ENCODE measurements around the gene PLEKHA6.

PLEKHA6 gene

DNA sequence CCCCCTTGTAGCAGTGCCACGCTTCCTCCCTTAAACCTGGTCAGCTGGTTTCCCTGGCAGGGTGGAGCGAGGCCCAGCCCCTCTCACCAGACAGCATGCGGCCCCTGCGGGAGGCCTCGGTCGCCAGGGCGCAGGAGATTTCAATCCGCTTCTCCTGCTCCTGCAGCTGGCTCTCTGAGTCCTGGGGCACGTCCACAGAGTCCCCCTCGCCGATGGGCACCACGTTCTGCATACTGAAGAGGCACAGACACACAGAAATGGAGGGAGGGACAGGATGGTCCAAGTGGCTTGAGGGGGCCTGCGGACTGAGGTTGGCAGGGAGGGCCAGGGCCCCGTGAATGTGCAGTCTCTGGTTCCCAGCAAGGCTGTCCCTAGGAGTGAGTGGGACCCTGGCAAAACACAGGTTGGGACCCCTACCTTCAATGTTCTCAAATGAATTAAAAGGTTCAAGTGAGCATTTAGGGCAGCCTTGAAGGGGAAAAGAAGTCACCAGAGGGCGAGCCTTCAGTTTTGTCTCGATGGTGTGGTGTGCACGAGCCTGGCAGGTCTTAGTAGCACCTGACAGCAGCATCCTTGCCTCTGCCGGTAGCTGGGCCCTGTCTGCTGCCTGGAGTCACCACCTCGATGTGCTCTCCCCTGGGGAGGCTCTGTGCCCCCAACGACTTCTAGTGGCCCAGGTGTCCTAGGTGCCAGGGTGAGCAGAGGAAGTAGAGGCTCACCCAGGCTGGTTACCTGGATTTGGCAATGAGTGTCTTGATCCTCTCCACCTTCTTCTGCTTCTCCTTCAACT is 131.5 kb downstream of the PLEKHA6 start:
- no peak for DNase-seq

DNA sequence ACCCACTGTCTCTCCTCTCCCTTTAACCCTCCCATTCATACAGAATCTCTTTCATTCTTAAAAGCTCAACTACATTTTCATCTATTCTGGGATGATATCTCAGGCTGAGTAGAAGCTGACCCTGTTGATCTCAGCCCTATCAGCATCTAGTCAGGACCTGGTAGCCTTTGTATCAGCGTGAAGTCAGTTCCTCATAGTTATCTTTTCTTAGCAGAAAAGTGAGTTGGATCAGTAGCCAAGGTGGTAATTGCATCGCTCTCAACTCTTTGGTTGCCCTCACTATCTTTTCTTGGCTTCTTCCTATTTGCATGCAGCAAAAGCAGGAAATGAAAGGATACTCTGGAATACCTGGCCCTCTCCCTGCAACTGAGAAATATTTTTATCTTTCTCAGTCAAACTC is 132.4 kb downstream of the PLEKHA6 start:
- DNase-seq, result no peak

DNA sequence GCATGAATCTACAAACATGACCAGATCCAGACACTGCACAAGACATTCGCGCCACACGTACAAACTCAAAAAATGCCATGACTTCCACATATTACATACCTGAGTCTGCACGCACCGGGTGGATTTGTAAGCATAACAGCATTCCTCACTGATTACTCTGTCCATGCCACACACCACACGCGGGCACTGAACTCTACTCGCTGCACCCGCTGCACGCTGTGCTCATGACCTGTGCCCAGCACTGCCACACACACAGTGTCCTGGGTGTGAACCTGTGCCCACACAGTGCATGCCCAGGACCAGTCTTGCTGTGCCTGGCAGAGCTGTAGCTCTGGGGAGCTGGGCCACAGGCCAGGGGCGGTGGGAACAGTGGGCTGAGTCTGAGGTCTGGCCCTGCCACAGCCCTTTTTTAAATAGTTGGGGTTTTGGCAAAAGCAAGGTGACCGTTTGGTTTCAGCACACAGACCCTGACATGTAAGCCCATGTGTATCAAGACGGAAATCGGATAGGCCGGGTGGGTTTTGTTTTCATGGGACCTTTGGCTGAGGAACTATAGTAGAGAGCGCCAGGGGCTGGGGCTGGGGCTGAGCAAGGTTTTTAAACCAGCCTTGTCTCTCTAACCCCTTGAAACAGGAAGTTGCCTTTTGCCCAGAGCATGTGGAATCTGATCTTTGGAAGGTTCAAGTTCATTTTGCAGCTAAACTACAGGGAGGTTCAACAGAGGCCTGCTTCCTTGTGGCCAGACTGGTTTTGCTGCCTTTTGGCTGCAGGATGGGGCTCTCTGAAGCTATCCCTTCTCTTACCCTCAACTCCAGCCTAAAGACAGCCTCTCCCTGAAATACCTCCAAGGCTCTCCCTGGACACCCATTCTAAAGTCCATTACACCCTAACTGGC is 133.6 kb downstream of the PLEKHA6 start:
- DNase-seq, result no peak

DNA sequence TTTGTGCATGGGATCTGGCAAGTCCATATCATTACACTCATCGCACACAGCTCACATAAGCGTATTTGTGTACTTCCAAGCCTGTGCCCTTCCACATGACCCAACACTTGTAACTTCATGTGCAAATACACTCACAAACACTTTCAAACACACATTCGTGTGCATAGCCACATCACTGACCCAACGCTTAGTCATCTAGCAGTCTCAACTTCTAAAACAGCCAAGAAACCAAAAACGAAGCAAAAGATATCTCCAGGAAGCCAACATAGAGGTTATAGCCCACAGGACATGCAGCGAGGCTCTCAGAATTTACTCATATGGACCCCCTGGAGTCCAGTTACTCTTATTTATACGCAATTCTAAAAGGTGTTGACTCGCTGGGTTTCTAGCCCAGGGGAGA is 135.1 kb downstream of the PLEKHA6 start:
- no peak for DNase-seq

DNA sequence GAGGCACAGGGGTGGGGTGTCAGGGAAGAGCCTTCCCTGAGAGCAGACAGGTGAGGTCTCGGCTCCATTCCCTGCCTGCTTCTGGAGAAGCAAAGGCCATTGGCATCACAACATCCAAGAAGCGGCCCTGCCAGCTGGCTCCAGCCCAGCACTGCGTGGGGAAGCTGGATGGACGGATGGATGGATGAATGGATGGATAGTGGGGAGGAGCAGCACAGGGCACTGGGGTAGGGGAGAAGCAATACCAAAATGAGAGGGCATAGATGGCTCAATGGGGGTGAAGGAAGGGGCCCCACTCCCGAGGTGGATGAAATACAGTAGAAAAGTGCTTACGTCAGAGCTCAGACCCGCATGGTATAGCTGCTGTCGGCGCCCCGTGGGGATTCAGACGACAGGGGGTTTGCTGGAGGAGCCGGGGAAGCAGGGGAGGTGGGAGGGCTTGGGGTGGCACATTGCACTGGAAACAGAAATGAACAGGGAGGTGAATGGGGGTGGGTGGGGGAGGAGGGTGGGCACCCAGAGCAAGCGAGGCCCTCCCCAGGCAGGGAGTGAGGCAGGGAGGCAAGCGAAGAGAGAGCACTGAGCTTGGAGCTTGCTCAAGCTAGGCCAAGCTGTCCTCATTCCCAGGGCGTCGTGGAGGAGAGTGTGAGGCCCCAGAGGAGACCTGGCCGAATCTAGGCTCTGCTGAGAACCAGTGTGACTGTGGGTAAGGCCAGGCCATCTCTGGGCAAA is 136.4 kb downstream of the PLEKHA6 start:
- DNase-seq, result no peak

DNA sequence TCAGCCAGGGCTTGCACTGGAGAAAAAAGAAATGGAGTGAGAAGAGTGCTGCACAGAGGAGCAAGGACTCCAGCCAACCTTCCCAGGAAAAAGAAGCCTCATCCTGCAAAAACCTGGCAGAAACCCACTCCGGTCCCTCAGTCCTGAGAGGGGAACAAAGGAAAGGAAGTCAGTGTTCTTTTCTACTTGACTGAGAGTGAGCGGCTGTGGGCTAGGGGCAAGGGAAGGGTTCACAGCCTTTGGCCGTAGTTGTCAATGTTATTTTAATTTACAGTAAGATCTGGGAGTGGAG is 137.0 kb downstream of the PLEKHA6 start:
- DNase-seq, result no peak

DNA sequence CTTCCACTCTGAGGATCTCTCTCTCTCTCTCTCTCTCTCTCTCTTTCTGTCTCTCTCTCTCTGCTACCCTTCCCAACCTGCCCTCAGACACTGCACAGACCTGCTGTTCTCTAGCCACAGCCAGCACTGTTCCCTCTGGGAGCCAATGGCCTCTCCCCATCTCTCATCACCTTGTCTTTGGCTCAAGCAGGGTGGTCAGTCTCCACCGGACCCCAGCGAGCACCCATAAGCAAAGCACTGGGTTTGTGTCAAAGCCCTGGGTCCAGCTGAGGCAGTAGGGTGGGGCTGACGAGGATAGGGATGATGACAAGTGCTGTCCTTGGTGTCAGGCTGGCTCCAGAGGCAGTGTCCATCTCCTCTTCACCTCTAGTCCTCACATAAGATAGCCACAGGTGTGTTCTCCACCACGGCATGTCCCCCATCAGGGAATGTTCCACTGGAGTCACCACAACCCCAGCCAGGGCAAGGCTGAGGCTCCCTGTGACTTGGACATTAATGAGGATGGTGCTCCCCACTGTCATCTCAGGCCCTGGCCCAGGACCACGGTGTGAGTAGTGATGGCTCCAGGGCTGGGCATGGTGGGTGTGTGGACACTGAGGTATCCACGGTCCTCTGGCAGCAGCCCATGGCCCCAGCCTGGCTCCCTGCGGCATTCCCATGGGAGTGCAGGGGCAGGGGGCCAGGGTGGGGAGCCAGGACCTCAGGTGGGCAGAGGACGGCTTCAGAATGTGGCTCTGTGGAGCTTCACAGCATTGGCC is 137.5 kb downstream of the PLEKHA6 start:
- no peak for DNase-seq

DNA sequence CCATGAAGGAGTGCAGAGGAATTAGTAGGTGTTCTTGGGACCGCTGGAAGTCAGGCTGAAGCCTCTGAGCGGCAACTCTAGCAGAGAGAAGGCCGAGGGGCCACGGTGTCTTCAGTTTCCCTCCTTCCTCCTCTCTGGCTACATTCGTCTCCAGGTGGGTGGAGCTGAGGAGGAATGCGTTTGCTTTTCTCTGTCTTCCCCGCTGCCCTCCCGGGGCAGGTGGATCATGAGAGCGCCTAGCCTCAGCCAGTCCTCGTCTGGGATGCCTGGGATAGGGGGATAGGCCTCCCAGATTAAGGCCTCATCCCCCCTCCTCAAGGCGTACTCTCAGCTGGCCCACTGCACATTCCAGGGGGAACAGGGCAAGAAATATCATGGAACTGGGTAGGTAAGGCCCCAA is 138.5 kb downstream of the PLEKHA6 start:
- DNase-seq, result no peak

DNA sequence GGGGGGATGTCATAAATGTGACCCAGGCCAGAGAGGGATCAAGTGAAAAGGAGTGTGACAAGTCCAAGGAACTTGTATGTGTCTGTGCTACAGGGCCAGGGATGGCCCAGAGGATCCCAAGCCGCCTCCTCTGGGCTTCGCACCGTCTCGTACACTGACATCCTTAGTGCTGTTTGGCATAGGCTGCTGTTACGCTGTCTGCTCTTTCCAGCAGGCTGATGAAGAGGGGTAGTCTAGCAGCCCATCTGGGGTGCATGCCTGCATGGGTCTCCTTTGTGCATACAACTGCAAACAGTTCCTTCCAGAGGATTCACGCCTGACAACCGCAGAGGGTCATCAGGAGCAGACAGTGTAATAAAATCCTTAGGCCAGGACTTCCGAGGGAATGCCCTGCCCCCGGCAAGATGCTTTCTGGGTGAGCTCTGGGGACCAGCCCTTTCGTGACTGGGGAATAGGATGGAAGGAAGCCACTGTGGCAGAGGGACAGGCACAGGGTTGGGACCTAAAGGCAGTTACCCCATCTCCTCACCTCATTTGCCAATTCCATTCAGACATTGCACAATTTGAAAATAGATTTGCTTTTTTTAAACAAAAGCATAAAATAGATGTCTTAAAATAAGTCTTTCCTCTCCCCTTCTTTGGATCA is 139.6 kb downstream of the PLEKHA6 start:
- DNase-seq, result no peak

DNA sequence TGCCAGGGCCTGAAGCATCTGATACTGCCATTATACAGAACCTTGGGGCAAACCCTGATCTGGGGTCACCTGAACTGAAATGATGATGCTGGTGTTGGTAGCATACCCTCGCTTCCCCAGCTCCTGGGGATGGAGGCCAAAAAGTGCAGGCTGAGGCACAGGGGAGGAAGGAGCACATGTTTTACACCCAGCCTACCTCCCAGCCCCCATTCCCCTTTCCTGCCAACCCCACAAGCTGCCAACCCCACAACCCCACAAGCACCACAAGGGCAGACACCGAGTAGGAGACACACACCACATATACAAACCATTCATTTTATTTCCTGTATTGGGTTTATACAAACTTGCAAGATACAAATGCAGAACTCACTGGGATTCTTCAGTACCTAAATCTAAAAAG is 141.2 kb downstream of the PLEKHA6 start:
- no peak for DNase-seq

DNA sequence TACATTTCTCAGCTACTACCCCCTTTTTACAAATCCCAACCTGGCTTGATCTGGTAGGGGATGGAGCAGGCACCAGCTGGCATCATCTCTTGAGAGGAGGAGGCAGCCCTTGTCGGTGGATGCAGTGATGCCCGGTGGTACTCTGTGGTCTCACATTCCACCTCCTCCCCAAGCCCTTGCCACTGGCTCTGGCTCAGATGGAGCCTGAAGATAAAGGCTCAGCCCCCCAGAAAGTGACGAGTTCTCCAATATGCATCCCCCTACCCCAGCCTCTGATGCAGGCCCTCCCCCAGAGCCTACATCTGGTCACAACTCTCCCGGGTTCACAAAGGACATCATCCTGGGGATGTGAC is 142.1 kb downstream of the PLEKHA6 start:
- no peak for DNase-seq

DNA sequence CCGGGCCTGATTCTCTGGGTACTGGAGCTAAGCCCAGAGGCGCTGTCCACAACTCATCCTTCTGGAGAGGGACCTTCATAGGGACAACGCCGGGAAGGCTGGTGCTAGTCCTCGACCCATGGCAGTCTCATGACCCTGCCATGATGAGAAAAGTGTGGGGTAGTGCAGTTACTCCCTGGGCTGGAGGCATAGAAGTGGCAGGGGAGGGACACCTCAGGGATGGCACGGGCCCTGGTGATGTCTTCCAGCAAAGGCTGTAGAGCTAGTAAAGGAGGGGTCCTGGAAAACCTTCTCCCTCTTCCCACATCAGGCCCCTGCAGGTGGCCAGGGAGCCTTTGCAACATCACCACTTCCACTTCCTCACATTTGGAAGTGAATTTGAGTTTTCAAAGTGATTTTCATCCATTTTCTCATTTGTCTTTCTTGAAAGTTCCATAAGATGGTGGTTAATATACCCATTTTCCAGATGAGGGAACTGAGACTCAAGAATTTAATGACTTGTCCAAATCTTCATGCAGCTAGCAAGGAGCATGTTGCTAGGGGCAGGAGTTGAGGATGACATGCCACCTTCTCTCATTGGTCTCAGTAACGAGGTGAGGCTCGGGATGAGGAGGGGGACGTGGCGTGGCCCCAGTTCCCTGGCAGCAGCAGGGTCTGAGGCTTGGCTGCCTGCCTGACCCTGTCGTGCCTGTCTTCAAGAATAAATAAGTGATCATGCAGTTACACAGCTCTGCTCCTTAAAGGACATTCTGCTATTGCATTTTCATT is 142.7 kb downstream of the PLEKHA6 start:
- no peak for DNase-seq

DNA sequence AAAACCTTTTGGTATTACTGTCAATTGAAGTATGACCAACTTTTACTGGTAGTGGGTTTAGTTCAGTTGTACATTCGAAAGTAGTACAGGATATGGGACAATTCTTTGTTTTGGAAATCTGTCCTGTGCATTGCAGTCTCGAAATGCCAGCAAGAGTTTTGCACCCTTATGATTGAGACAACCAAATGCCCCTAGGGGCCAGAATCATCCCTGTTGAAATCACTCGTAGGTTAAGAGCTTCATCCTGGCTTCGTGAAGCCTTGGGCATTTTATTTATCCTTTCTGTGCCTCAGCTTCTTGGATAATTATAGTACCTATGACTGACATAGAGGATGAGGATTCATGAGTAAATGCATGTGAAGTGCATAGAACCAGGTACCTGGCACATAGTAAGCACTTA is 143.5 kb downstream of the PLEKHA6 start:
- DNase-seq, result no peak

DNA sequence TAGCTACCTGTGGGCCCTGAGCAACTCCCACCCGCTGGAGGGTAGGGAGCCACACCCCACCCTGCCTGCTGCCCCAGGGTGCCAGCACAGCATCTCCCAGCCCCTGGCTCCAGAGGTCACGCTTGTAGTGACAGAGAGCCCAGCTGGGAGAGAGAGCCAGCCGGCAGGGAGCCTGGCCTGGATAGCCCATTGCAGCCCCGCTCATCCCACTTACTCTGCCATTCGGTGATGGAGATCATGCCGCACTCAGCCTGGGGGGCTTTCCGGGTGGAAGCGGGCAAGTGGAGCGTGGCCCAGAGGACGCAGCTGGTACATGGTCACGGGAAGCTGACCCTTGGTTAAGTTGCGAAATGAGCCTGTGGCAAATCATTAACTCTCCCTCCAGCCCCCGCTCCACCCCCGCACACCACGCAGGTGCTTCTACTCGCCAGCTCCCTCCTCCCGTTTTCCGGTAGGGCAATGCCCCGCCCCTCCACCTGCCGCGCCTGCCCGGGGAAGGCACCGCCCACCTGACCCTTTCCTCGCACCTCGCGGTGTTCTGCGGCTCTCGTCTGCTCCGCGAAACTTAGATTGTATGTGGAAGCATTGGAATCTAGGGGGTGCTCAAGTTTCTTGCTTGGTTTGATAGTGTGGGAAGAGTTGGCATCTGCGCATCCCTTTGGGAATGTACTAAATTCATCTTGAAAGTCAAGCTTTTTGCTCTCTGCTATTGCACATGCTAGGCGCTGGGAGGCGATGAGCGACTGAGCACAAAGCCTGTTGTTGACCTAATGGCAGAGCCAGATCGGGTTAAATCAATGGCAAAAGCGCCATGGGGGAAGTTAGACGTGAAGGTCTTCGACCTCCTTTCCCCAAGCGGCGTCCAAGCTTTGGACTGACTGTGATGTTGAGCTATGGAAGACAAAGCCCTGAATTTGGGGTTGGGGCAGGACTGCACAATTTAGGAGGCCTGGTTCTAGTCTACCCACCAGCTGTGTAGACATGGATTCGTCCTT is 145.8 kb downstream of the PLEKHA6 start, which contains the start of gene GOLT1A:
Gene GOLT1A, minus strand, starts transcription at position 321 of the 995 bp plus-strand sequence. Its CDS starts 82 bp downstream, at position 239.
- DNase-seq, result peak; percentile 32

DNA sequence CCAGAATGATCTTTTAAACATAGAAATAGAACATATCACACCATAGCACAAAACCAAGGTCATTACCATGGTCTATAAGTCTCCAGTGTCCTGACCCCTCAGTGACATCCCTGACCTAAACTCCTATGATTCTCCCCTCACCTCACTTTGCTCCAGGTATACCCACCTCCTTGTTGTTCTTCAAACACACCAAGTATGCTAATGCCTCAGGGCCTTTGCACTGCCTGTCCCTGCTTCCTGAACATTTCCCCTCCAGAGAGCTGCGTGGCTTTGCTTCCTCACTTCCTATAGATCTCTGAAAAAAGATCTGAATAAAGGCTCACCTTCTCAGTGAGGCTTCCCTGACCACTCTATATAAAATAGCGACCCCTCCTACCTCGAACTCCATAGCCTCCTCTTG is 147.0 kb downstream of the PLEKHA6 start:
- no peak for DNase-seq

DNA sequence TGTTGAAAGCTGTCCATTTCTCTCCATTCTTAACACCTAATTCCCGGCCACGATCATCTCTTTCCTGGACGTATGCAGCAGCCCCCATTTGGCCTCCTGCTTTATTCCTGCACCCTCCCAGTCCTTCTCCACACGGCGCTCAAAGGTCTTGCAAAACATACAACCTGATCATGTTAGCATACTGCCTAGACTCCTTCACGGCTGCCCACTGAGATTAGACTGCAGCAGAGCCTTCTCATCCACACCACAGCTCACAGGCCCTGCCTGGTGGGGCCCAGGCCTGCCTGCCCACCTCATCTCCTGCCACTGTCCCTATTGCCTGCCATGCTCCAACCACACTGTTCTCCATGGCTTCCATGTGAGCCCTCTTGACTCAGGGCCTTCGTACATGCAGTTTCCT is 148.7 kb downstream of the PLEKHA6 start:
- no peak for DNase-seq

DNA sequence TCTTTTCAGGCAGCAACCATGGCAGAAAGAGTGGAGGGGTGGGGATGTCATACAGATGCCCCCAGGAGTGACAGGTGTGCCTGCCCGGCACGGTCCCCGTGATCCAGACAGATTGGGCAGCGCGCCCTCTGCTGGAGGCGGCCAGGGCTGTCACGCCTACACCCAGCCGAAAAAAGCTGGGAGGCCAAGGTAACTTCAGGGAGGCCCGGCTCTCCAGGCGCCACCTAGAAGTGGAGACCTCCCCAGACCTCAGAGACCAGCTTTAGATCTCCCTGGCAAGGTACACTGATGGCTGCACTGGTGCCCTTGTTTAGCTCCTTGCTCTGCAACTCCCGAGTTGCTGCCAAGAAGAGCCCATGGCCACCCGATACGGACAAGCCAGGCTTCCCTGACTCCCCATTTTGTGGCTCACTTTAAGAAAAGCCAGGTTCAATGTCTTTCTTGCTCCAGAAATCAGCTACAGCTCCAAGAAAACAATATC is 152.6 kb downstream of the PLEKHA6 start:
- peak; percentile 77 for DNase-seq

DNA sequence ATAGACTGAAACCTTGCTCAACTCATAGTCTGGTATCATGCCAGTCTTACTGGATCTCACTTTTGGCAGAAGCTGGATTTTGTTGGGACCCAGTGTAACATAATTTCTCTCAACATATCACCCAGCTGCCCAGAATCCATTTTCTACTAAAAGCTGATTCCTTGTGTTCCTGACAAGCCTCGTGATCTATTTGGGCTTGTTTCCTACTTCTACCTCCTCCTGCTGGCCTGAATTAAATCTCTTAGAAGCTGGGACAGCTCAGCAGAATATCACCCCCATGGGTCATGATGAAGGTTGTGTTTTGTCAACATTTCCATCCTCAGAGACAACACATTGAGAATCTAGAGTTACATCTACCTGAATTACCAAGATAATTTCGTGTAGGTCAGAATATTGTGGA is 153.6 kb downstream of the PLEKHA6 start:
- no peak for DNase-seq

DNA sequence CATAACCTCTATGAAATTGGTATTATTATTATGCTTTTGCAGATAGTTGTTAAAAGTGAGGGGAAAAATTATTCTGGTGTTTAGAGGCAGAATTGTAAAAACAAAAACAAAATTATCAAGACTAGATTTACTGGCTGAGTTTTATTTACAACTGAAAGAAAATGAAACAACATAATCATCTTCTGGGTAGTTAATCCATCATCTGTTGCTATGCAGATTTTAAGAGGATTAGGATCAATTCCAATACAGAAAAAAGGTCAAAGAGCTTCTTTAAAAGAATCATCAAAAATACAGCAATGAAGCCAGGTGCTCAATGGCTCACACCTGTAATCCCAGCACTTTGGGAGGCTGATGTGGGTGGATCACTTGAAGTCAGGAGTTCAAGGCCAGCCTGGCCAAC is 154.2 kb downstream of the PLEKHA6 start:
- DNase-seq, result no peak

DNA sequence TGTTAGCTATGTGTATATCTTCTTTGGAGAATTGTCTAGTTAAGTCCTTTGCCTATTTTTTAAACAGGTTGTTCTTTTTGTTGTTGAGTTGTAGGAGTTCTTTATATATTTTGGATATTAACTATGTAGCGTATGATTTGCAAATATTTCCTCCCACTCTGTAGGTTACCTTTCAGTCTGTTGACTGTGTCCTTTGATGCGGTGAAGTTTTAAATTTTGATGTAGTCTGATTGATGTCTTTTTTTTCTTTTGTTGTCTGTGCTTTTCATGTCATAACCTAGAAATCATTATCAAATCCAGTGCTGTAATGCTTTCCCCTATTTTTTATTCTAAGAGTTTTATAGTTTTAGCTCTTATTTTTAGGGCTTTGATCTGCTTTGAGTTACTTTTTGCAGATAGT is 154.8 kb downstream of the PLEKHA6 start:
- no peak for DNase-seq
